ENCODE data around the gene TBX20.

GRCh38 chr7:35259523-35259908, 5.6 kb upstream of the TBX20 start:
- TF ChIP-seq REST (IDR thresholded peaks at IDR 0.05; ENCODE audit: insufficient read depth in 1 of 2, low read depth in 2 of 2, low read length in 2 of 2) (no peak), TAF1 (IDR thresholded peaks at IDR 0.05; ENCODE audit: borderline replicate concordance, insufficient read depth, low read length) (no peak), SIN3A (IDR thresholded peaks at IDR 0.05; ENCODE audit: borderline replicate concordance, insufficient read depth, low read length) (no peak), POLR2AphosphoS5 (IDR thresholded peaks at IDR 0.05; ENCODE audit: low read depth, low read length) (no peak), FOXP2 (optimal IDR thresholded peaks at IDR 0.05; ENCODE audit: borderline replicate concordance, extremely low read depth, extremely low read length, insufficient read depth) (no peak)

Measured in PFSK-1 (cell line).